ENCODE results near the gene STIM1.

DNA sequence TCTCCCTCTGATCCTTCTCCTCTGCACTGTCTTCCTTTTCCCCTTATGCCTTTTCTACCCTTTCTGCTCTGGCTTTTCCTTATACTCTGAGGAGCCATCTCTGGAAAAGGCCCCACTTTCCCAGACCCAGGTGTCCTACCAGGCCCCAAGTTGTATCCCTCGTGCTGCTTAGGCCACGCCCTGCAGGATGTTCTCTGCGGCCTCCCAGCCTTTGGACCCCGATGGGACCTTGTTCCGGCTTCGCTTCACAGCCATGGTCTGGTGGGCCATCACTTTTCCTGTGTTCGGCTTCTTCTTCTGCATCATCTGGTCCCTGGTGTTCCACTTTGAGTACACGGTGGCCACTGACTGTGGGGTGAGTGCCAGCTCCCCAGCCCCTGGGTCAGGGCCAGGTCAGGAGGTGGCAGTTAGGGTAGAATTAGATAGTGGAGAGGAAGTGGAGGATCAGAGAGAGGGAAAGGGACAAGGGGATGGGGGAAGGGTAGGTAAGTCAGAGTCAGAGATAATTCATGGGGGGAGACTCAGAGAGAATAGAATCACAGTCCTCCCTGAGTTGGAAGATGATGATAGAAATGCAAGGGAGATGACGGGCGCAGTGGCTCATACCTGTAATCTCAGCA lies 38.2 kb upstream of the STIM1 start:
- no peak for TF ChIP-seq GATA2 (IDR thresholded peaks at IDR 0.05; ENCODE audit: low read depth, low read length)
- TF ChIP-seq GATA3 (IDR thresholded peaks at IDR 0.05; ENCODE audit: low read depth, low read length) = no peak
